Testis (tissue), 3 donors: ENCODE measurements around the gene VOPP1. TPM values are rescaled to one million over a fixed set of nuclear protein-coding genes. Genes with fewer than 3 reads are reported as not detected.

Experiments used
- DNase-seq: peaks from one replicate; pipeline ENCODE4 v3.0.0-alpha.2; 2019
- H3K27ac ChIP-seq, 2 donors: fragments of 200-600 bp; sonication (generic); one replicate each; pipeline ENCODE4 v1.5.1; 2019
- H3K27me3 ChIP-seq: fragments of 200-600 bp; sonication (generic); one replicate; pipeline ENCODE4 v1.5.1; 2019
- H3K36me3 ChIP-seq: fragments of 200-600 bp; sonication (generic); one replicate; pipeline ENCODE4 v1.5.1; 2017; ENCODE audit warnings: low read depth; ENCODE audit errors: missing control alignments
- H3K4me1 ChIP-seq: fragments of 200-600 bp; sonication (generic); one replicate; pipeline ENCODE4 v1.5.1; 2019
- H3K4me3 ChIP-seq, 2 donors: fragments of 200-600 bp; sonication (generic); one replicate each; pipeline ENCODE4 v1.5.1; 2017 to 2019
- H3K9me3 ChIP-seq: fragments of 200-600 bp; sonication (generic); one replicate; pipeline ENCODE4 v1.5.1; 2017
- POLR2A ChIP-seq: fragments of 450-650 bp; IDR thresholded peaks from one replicate; pipeline ENCODE4 v1.6.1; 2017; ENCODE audit warnings: antibody characterized with exemption, mild to moderate bottlenecking, moderate library complexity
- WGBS, 2 donors: methylation state at CpG; one replicate each; pipeline ENCODE4 v1.1.5; 2018; 5-methylcytosine and 5-hydroxymethylcytosine counted together
- intact Hi-C: fragments of 100-400 bp; cut with DNase I; formaldehyde crosslinking; loops from one replicate; pipeline ENCODE4 v1.15.1; 2023; ENCODE audit warnings: low total_unique reads
- polyA plus RNA-seq: library from polyadenylated mRNA; stranded (reverse); fragments of 350-450 nt; fragmentation: Illumina TruSeq; extraction: RNeasy Lipid Tissue Mini Kit (QIAGEN cat#74804); gene quantifications from one replicate; pipeline ENCODE4 v1.2.3, GENCODE V29; 2014; ENCODE audit warnings: low read depth, low replicate concordance; ENCODE audit not compliant: insufficient read depth
- total RNA-seq, 2 donors: library from RNA; depleted of rRNA; stranded (reverse); fragments of >200 nt; gene quantifications; one replicate each; pipeline ENCODE4 v1.2.3, GENCODE V29; 2016
- TF ChIP-seq, protein P1 (sequence below), 3 experiments: fragments of 450-650 bp in 2 of 3; fragments of 200-600 bp in 1 of 3; sonication (generic) in 1 of 3; IDR thresholded peaks; one replicate each; pipeline ENCODE4 v1.5.1; 2016 to 2019; ENCODE audit warnings: antibody characterized with exemption in 3 of 3, mild to moderate bottlenecking in 2 of 3, moderate library complexity in 1 of 3

Gene VOPP1
- total and polyA plus RNA-seq, 3 donors from 2014 or later, result 25.0 to 29.3 (median 26.6) TPM

DNA sequence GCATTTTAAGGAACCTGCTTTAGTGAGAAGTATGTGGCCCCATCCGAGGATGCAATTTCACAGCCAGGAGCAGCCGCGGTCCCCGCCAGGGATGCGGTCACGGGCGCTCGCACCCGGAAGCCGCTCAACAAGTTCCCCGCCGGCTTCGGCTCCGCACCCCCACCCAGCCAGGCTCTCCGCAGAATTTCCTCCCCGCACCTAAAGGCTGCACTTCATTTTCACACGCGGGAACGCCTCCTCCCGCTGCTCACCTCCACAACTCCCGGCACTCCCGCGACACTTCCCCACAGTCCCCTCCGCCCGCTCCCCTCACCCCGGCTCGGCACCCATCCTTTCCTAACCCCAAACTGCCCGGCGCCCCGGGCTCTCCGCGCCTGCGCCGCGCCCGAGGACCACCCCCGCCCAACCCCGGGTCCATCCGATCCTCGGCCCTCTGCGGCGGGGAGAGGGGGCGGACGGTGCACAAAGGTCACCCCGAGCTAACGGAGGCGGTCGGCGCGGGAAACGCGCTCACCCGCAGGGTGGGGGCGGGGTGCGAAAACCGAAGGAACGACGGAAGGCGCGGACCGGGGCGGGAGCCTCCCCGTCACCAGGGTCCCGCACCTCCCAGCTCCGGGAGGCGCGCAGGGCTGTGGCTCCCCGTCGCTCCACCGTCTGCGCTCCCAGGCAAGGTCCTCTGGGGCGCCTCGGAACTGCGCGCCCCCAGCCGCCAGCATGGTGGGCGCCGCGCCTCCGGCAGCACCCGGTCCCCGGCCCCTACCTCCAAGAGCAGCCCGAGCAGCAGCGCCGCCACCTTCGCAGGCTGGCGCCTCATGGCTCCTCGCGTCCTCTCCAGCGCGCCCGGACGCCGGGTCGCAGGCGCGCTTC is 558 bp downstream of the VOPP1 start:
- Histone ChIP-seq H3K36me3 (no peaks in the 10 kb centered on the region), H3K27me3 (no peaks in the 10 kb centered on the region), H3K4me1 (peaks cover 27% of the 10 kb centered on the region), H3K27ac (peak overlapping the region; percentile 89 to 90), H3K9me3 (no peaks in the 10 kb centered on the region), H3K4me3 (peak overlapping the region; percentile 82 to 87)
- peak; percentile 54 for DNase-seq
- WGBS, 2 donors, result 0 to 1% methylated on average over 35 to 75 of the region's 97 CpGs
- TF ChIP-seq, protein P1, sequence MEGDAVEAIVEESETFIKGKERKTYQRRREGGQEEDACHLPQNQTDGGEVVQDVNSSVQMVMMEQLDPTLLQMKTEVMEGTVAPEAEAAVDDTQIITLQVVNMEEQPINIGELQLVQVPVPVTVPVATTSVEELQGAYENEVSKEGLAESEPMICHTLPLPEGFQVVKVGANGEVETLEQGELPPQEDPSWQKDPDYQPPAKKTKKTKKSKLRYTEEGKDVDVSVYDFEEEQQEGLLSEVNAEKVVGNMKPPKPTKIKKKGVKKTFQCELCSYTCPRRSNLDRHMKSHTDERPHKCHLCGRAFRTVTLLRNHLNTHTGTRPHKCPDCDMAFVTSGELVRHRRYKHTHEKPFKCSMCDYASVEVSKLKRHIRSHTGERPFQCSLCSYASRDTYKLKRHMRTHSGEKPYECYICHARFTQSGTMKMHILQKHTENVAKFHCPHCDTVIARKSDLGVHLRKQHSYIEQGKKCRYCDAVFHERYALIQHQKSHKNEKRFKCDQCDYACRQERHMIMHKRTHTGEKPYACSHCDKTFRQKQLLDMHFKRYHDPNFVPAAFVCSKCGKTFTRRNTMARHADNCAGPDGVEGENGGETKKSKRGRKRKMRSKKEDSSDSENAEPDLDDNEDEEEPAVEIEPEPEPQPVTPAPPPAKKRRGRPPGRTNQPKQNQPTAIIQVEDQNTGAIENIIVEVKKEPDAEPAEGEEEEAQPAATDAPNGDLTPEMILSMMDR (IDR thresholded peaks at IDR 0.05), result no peak
- TF ChIP-seq POLR2A, result no peak
- intact Hi-C loops, result no loop called here

DNA sequence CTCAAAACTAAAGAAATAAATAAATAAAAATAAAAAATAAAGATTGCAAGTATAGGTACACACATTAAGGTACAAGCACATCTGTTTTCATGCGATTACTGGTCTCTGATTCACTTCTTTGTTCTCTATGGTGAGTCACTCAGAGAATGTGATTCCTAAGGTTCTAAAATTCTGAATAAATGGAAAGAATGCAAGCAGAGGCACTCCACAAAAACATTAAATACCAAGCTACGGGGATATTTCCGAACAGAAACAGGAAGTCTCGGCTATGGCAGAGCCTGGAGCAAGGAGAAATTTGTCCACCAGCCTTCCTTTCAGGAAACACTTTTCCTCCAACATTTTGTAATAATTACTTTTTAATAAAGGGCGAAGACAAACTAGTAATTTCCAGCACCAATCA is 1.4 kb downstream of the VOPP1 start:
- WGBS, 2 donors, result 18 to 25% methylated on average over 5 of the region's 5 CpGs
- no peaks in the 10 kb centered on the region for H3K9me3 ChIP-seq
- no peak for DNase-seq
- H3K36me3 ChIP-seq, result no peaks in the 10 kb centered on the region
- H3K4me3 ChIP-seq, result peak overlapping the region; percentile 82 to 87
- TF ChIP-seq POLR2A, result no peak
- TF ChIP-seq, protein P1 (IDR thresholded peaks at IDR 0.05), result no peak
- peak overlapping the region; percentile 89 to 90 for H3K27ac ChIP-seq
- intact Hi-C loops, result no loop called here
- peaks cover 27% of the 10 kb centered on the region for H3K4me1 ChIP-seq
- H3K27me3 ChIP-seq, result no peaks in the 10 kb centered on the region

- Histone ChIP-seq H3K27me3 (no peaks in the 10 kb centered on the region), H3K27ac (no peak overlapping the region), H3K9me3 (no peaks in the 10 kb centered on the region), H3K36me3 (no peaks in the 10 kb centered on the region), H3K4me1 (peaks cover 27% of the 10 kb centered on the region), H3K4me3 (no peak overlapping the region)
- intact Hi-C loops, result no loop called here
- DNase-seq, result no peak
- TF ChIP-seq, protein P1 (IDR thresholded peaks at IDR 0.05), result no peak
- TF ChIP-seq POLR2A, result no peak
- 64 to 78% methylated on average over 18 of the region's 18 CpGs for WGBS, 2 donors
Observed at GRCh38 chr7:55570218-55570873, 2.0 kb downstream of the VOPP1 start.

- Histone ChIP-seq H3K9me3 (no peaks in the 10 kb centered on the region), H3K27me3 (no peaks in the 10 kb centered on the region), H3K4me3 (no peak overlapping the region), H3K36me3 (no peaks in the 10 kb centered on the region), H3K27ac (no peak overlapping the region), H3K4me1 (peaks cover 27% of the 10 kb centered on the region)
- no peak for DNase-seq
- 64 to 77% methylated on average over 4 of the region's 4 CpGs for WGBS, 2 donors
- intact Hi-C loops, result no loop called here
- no peak for TF ChIP-seq POLR2A
- TF ChIP-seq, protein P1 (IDR thresholded peaks at IDR 0.05), result no peak
Observed at GRCh38 chr7:55569797-55570196, 2.5 kb downstream of the VOPP1 start.
